ENCODE data around the gene SYNDIG1. TPM values are rescaled to one million over a fixed set of nuclear protein-coding genes. Genes with fewer than 3 reads are reported as not detected.

The SYNDIG1 gene
- total RNA-seq, 2 experiments from 2014 or later: not detected

DNA sequence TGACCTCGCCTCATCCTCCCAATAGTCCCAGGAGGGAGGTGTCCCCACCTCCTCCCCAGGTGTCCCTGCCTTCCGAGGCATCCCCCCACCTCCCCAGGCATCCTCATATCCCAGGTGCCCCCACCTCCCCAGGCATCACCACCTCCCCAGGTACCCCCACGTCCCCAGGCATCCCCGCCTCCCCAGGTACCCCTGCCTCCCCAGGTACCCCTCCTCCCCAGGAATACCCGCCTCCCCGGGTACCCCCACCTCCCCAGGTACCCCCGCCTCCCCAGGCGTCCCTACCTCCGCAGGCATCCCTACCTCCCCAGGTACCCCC is 198.9 kb downstream of the SYNDIG1 start:
- ChIA-PET CTCF (no interaction called here), POLR2A (no interaction called here)
- intact Hi-C loops (cut with micrococcal nuclease): no loop called here
- Mint-ChIP-seq H3K4me1 (ENCODE audit: low read depth) (no peaks in the 10 kb centered on the region), H3K9me3 (no peaks in the 10 kb centered on the region), H3K4me3 (no peak overlapping the region), H3K36me3 (no peaks in the 10 kb centered on the region), H3K27ac (no peak overlapping the region), H3K27me3 (no peaks in the 10 kb centered on the region)
- no peak for DNase-seq

DNA sequence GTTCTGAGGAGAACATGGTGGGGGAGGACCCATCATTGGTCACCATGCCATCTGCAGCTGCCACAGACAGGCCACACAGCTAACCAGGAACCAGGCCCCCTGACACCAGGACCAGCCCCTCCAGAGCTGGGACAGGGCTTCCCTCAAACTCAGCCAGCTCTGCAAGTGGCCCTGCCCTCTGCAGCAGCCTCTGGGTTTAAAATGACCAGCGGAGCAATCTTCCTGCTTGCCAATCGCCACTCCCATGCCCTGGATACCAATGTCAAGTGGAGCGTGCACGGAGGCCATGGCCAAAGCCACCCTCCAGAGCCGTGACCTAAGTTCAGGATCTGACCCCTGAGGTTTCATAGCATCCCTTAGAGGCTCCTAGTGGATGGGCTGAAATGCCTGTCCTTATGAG is 199.4 kb downstream of the SYNDIG1 start:
- ChIA-PET POLR2A (no interaction called here), CTCF (no interaction called here)
- no peak for DNase-seq
- H3K4me3 Mint-ChIP-seq: no peak overlapping the region
- H3K27me3 Mint-ChIP-seq: no peaks in the 10 kb centered on the region
- no peaks in the 10 kb centered on the region for H3K9me3 Mint-ChIP-seq
- H3K27ac Mint-ChIP-seq: no peak overlapping the region
- no peaks in the 10 kb centered on the region for H3K36me3 Mint-ChIP-seq
- intact Hi-C loops (cut with micrococcal nuclease): no loop called here
- no peaks in the 10 kb centered on the region for H3K4me1 Mint-ChIP-seq (ENCODE audit: low read depth)

DNA sequence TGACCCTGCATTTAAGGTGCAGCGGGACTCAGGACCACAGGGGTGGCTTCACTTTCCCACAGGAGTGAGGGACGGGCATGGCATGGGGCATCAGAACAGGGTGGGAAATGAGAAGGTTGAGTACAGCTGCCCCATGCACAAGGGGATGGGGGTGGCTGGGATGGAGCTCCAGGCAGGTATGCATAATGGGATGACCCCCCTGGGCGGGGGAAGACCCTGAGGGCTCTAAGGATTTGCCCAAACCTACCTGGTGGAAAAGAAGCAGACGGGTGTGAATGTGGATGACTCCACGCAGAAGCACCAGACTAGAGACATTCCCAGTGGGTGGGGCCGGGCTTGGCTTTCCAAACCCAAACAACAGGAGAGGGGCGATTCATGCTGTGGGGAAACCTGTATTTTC is 200.3 kb downstream of the SYNDIG1 start:
- no peaks in the 10 kb centered on the region for H3K4me1 Mint-ChIP-seq (ENCODE audit: low read depth)
- no peaks in the 10 kb centered on the region for H3K27me3 Mint-ChIP-seq
- DNase-seq: no peak
- no peak overlapping the region for H3K4me3 Mint-ChIP-seq
- H3K9me3 Mint-ChIP-seq: no peaks in the 10 kb centered on the region
- no peaks in the 10 kb centered on the region for H3K36me3 Mint-ChIP-seq
- POLR2A ChIA-PET: no interaction called here
- intact Hi-C loops (cut with micrococcal nuclease): no loop called here
- no peak overlapping the region for H3K27ac Mint-ChIP-seq
- CTCF ChIA-PET: no interaction called here

DNA sequence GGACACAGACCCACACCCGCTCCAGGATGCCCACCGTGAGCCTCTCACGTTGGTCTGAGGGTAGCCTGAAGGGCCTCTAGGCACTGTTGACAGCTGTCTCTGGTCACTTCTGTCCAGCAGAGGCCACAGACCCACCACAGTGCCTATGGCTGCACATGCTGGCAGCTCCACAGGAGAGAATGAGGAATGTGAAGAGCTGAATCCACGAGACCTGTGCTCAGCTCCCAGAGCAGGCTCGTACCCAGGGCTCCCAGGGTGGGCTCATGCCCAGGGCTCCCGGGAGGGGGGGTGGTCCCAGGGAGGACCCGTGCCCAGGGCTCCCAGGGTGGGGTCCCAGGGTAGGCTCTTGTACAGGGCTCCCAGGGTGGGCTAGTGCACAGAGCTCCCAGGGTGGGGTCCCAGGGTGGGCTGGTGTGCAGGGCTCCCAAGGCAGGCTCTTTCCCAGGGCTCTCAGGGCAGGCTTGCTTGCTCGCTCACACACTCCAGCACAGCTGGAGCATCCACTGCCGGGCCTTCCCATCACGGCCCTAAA is 201.0 kb downstream of the SYNDIG1 start:
- H3K36me3 Mint-ChIP-seq: no peaks in the 10 kb centered on the region
- no peaks in the 10 kb centered on the region for H3K9me3 Mint-ChIP-seq
- DNase-seq: no peak
- no peak overlapping the region for H3K27ac Mint-ChIP-seq
- intact Hi-C loops (cut with micrococcal nuclease): no loop called here
- H3K4me1 Mint-ChIP-seq (ENCODE audit: low read depth): no peaks in the 10 kb centered on the region
- ChIA-PET CTCF (no interaction called here), POLR2A (no interaction called here)
- H3K27me3 Mint-ChIP-seq: no peaks in the 10 kb centered on the region
- H3K4me3 Mint-ChIP-seq: no peak overlapping the region

DNA sequence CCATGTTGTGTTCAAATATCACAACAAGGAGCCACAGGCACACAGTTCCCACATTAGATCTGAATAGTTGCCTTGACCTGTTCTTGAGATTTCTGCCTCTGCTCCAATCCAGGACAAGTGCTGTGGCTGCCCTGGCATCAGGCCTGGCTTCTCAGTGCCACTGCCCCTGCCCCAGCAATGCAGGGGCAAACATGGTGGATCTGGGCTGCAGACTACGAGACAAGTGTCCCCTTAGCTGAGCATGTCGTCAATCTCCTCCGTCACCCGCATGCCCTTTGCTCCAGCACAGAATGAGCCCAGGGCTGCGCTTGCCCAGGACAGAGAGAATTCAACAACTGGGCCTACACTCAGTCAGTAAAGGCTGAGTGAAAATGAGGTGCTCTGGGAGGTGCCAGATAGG is 201.6 kb downstream of the SYNDIG1 start:
- no peak overlapping the region for H3K4me3 Mint-ChIP-seq

DNA sequence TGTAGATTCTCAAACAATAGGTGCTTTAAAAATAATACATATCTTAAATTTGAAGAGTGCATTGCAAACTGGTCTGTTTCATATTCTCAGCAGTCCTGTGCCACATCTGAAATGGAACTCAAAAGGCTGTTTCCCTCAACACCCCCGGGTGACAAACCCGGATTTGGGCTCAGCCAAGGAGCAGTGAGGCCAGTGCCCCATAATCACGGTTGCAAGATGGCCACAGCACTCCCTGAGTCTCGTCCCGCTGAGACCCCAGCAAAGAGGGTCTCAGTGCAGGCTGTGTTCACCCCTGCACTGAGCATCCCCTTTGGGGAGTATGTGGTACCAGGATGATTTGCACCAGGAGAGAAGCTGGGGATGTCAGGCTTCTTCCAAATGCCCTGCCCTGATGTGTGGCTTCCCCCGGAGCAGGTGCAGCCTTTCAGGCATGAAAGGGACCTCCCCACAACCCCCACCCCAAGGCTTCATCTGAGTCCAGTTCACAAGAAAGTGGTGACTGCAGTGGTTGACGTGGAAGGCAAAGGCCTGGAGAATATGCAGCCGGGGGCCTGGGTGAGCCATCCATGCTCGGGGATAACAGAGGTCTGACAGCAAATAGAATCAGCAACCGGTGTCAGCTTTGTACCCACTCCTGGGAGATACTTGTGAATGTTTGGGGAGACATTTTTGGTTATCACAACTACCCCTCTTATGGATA is 202.9 kb downstream of the SYNDIG1 start:
- H3K9me3 Mint-ChIP-seq: no peaks in the 10 kb centered on the region
- no peaks in the 10 kb centered on the region for H3K36me3 Mint-ChIP-seq
- no peaks in the 10 kb centered on the region for H3K27me3 Mint-ChIP-seq
- ChIA-PET CTCF (no interaction called here), POLR2A (no interaction called here)
- no peak overlapping the region for H3K27ac Mint-ChIP-seq
- intact Hi-C loops (cut with micrococcal nuclease): no loop called here
- DNase-seq: no peak
- H3K4me1 Mint-ChIP-seq (ENCODE audit: low read depth): no peaks in the 10 kb centered on the region
- H3K4me3 Mint-ChIP-seq: no peak overlapping the region

More for the DNA sequence above, 201.6 kb downstream of the SYNDIG1 start:
- H3K27me3 Mint-ChIP-seq: no peaks in the 10 kb centered on the region
- no peaks in the 10 kb centered on the region for H3K36me3 Mint-ChIP-seq
- no peak overlapping the region for H3K27ac Mint-ChIP-seq
- ChIA-PET CTCF (no interaction called here), POLR2A (no interaction called here)
- H3K4me1 Mint-ChIP-seq (ENCODE audit: low read depth): no peaks in the 10 kb centered on the region
- intact Hi-C loops (cut with micrococcal nuclease): no loop called here
- no peaks in the 10 kb centered on the region for H3K9me3 Mint-ChIP-seq
- no peak for DNase-seq

DNA sequence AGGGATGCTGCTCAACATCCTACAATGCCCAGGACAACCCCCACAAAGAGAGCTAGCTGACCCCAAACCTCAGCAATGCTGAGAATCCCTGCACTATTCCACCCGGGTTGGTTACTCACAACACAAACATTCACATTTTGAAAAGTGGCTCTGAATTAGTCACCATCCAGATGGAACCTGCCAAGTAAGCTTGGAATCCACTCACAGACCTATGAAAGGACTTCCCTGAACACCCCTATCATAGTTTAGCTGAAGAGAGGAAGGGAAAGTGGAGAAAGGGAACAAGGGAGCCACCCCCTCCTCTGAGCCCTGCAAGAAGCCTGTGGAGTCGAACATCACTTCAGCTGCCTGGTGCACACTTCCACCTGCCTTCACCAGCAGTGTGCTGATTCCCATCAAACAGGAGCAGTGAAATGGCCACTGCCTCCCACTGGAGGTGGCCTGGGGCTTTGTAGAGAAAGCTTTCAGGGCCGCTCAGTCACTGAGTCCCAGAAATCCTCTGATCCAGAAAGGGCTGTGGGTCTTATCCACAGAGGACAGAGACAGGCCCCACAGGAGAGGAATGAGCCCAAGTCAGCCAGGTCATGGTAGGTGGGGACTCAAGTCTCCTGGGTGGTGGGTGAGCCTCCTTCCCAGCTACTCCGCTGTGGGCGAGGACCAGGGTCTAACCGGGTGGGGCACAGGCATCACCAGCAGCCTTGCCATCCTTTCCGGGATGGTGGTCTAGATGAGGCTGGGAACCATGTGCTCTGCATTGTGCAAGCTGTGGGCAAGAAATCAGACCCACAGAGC is 203.7 kb downstream of the SYNDIG1 start:
- H3K36me3 Mint-ChIP-seq: no peaks in the 10 kb centered on the region
- H3K4me1 Mint-ChIP-seq (ENCODE audit: low read depth): no peaks in the 10 kb centered on the region
- no peaks in the 10 kb centered on the region for H3K27me3 Mint-ChIP-seq
- ChIA-PET POLR2A (no interaction called here), CTCF (no interaction called here)
- intact Hi-C loops (cut with micrococcal nuclease): no loop called here
- H3K27ac Mint-ChIP-seq: no peak overlapping the region
- no peak overlapping the region for H3K4me3 Mint-ChIP-seq
- no peak for DNase-seq
- no peaks in the 10 kb centered on the region for H3K9me3 Mint-ChIP-seq

DNA sequence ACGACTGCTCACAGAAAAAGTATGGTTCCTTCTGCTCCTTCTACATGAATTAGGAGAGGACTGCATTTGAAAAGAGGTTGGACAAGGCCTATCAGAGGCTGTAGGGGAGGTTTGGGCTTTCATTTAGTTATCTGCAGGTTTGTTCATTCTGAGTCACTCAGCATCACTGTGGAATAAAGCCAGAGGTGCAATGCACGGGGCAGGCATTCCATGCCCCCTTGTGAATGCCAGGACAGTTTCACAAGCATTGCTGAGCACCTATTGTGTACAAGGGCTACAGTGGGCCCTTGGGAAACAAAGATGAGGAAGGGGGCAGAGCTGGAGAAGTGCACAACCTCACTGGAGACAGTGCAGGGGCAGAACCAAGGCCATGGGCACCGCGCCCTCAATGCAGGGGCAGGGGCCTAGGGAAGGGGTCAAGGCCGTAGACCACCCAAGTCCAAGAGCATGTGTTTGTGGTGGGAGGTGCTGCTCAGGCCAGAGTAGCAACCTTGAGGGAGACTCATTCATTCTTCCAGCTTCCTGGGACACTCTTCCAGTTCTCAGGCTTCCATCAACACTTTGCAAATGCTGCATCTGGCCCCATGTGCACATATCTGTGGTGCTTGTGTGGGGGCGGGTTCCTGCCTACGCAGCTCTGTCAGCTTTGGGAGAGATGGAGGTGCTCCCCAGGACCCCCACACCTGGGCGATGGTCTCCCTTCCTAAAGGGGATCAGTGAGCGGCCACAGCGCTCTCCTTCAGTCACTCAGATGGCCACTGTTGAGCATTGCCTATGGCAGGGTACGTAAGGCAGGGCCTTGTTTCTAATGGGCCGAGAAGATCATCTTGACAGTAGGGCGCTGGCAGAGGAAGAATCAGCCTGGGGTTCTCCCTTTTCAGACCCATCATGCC is 204.5 kb downstream of the SYNDIG1 start:
- ChIA-PET POLR2A (no interaction called here), CTCF (no interaction called here)
- Mint-ChIP-seq H3K4me1 (ENCODE audit: low read depth) (no peaks in the 10 kb centered on the region), H3K27ac (no peak overlapping the region), H3K4me3 (no peak overlapping the region), H3K27me3 (no peaks in the 10 kb centered on the region), H3K36me3 (no peaks in the 10 kb centered on the region), H3K9me3 (no peaks in the 10 kb centered on the region)
- no peak for DNase-seq
- intact Hi-C loops (cut with micrococcal nuclease): no loop called here

DNA sequence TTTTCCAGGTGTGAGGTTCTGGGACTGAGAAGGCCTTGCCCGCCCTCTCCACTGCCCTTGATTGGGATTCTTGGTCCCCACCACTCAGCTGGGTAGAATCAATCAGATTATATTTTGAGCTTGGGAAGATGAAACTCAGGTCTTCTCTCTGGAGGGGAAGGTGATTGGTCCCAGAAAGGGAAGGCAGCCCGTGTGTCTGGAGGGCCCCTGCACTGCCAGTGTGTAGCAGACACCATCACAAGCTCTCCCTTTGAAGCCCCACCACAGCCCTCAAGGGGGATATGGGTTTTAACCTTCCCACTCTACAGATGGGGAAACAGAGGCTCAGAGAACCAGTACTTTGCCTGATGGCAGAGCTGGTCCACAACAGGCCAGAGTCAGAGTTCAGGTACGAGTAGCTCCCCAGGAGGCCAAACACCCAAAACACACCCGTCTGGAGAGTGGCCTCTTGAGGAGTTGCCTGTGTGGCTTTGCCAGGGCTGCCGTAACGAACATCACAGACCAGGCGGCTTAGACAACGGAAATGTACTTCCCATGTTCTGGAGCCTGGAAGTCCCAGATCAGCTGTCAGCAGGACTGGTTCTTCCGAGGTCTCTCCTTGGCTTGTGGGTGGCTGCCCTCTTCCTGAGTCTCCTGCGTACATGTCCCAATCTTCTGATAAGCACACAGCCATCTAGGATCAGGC is 205.6 kb downstream of the SYNDIG1 start:
- Mint-ChIP-seq H3K27me3 (no peaks in the 10 kb centered on the region), H3K9me3 (no peaks in the 10 kb centered on the region), H3K4me1 (ENCODE audit: low read depth) (no peaks in the 10 kb centered on the region), H3K4me3 (no peak overlapping the region), H3K36me3 (no peaks in the 10 kb centered on the region), H3K27ac (no peak overlapping the region)
- intact Hi-C loops (cut with micrococcal nuclease): no loop called here
- no peak for DNase-seq
- CTCF ChIA-PET: no interaction called here
- POLR2A ChIA-PET: no interaction called here

DNA sequence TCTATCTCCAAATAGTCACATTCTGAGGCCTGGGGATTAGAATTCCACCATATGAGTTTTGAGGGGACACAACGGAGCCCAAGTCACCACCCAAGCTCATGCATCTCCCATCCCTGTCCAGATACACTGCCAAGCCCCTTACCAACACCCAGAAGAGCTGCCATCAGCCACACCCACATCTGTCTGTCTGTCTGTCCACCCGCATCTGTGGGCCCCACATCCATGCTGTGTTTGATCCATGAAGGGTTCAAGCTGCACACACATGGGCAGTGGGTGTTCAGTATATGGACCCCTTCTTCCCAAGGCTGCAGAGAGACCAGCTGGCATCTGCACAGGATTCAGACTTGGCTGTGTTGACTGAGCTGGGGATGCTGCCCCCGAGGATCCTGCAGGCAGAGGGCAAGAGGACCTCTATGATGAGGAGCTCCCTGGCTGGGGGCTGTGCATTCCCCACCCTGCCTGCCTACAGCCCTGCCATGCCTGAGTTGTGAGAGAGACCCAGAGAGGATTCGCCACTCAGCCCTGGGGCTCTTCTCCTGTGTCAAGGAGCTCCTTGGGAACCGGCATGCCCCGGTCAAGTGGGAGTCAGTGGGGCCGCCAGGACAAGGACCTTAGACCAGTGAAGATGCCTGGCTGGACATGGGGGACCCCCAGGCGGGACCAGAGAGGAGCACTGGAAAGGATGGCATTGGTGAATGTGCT is 206.4 kb downstream of the SYNDIG1 start:
- POLR2A ChIA-PET: no interaction called here

DNA sequence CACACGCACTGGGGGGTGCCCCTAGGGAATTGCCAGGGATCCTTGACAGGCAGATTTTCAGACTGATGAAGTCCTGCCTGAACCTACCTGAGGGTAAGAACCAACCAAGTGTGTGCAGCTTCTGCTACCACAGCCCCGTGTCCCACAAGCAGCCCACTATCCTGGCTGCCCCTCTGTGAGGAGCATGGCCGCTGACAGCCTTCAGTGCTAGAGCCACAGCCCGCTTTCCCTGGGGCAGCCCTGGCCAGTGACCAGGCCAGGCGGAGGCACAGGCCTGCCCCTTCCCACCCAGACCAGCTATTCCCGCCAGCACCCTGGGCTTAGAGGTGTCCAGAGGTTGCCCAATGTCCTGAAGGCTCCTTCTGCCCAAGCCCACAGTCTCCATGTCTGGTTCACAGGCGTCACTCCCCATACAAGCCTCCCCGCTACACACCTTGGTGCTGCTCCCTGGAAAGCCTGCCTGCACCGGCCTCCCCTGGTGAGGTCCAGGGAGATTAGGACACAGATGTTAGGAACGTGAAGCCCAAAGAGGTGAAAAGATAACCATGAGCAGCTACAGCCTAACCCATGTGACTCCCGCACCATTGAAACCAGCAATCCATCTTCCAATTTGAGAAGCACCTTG is 207.0 kb downstream of the SYNDIG1 start:
- CTCF ChIA-PET: no interaction called here
- Mint-ChIP-seq H3K27ac (no peak overlapping the region), H3K27me3 (no peaks in the 10 kb centered on the region), H3K9me3 (no peaks in the 10 kb centered on the region), H3K36me3 (no peaks in the 10 kb centered on the region), H3K4me1 (ENCODE audit: low read depth) (no peaks in the 10 kb centered on the region), H3K4me3 (no peak overlapping the region)
- POLR2A ChIA-PET: no interaction called here
- intact Hi-C loops (cut with micrococcal nuclease): no loop called here
- no peak for DNase-seq

More for the DNA sequence above, 206.4 kb downstream of the SYNDIG1 start:
- H3K27me3 Mint-ChIP-seq: no peaks in the 10 kb centered on the region
- no peak overlapping the region for H3K4me3 Mint-ChIP-seq
- no peak overlapping the region for H3K27ac Mint-ChIP-seq
- no peak for DNase-seq
- intact Hi-C loops (cut with micrococcal nuclease): no loop called here
- H3K9me3 Mint-ChIP-seq: no peaks in the 10 kb centered on the region
- no peaks in the 10 kb centered on the region for H3K36me3 Mint-ChIP-seq
- no peaks in the 10 kb centered on the region for H3K4me1 Mint-ChIP-seq (ENCODE audit: low read depth)
- CTCF ChIA-PET: no interaction called here

Data from activated CD4-positive, alpha-beta memory T cell treated with anti-CD3 and anti-CD28 coated beads for 36 hours (primary cell).